Measurements from ENCODE around the gene ZBTB7C.

ZBTB7C gene

DNA sequence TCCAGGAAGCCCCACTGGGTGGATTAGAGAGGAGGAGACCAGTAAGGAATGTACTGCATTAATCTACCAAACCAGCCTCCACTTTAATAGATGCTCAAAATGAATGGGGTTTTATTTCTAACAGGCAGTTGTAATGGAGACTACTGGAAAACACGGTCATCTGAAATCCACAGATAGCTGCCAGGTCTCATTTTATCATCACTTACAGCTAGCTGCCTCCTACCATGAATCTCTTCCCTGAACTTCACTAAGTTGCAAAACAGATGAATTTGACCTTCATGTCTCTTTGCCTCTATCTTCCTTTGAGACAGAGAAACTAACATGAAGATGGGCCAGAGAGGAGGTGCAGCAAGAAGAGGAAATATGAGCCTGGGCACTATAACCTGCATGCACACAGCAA is 21.9 kb downstream of the ZBTB7C start:
- DNase-seq = no peak

DNA sequence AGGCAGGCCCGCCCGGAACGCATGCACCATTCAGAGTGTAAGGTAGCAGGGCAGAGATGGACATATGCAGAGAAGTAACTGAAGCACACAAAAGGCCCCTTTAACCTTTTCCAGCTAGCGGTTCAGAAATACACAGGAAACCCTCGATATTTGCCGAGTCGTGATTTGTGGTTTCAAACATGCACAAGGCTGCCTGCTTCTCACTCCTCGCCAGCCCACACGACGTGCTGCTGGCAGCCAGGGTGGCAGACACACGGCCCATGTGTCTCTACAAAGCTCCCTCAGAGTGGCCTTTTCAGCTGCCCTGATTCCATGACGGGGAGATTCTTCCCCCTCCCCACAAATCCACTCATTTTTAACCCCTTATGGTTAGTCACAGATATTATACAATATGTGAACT is 23.6 kb downstream of the ZBTB7C start:
- no peak for DNase-seq

DNA sequence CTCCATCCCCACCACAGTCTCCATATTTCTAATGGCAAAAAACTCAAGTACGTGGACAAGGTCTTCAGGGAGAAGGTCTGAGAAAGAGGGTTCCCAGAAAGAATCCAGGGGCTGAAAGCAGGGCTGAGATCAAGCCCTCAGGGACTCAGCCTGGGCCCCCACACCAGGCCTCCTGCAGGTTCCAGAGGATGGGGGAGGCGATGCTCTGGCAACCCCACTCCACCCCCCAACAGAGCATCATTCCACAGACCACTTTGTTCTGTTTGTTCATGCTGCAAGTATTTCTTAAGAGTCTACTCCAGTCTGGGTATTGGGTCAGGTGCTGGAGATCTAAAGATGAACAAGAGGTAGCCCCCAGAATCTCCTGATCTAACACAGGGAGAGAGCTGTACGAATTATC is 32.2 kb downstream of the ZBTB7C start:
- DNase-seq = no peak

DNA sequence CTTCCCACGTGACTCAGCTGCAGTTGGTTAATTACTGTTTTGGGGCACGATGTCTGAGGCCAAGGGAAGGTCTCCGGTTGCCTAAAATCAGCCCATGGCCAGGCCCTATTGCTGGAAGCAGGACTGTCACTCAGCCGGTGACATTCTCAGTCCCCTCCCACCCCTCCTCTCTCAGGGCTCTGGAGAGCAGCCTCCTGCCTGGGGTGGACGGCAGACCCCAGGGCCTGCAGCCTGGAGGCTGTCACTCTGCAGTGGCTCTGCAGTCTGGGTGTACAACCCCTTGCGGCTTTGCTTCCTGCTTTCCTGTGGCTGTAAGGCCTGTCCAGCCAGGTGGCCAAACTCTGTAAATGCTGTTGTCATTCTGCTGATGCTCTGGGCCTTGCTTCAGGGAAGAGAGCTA is 32.8 kb downstream of the ZBTB7C start:
- DNase-seq = no peak

DNA sequence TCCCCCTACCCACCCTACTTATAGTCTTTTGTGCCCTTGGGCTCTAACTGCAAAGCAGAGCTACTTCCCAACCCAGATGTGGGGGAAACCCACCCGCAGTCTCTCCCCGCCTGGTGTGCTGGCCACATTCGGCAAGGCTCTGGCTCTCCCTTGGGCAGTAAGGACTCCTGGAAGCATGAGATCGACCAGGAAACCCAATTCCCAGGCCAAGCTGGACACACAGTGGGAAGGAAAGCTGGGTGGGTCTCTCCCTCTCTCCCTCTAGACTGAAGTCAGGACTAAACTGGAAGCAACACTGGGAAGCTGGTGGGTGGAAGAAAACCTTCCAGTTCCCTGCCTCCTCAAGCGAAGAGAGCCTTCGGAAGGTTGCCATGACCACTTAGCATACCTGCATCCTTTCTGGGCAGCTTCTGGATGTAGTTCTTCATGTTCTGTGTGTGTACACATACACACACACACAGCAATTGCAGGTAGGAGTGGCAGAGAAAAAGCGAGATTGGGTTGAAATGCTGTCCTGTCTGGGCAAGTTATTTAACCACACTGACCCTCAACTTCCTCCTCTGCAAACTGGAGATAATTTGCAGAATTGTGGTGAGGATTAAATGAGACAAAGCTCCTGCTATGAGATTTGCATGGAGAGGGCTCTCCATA is 33.9 kb downstream of the ZBTB7C start:
- DNase-seq = no peak

DNA sequence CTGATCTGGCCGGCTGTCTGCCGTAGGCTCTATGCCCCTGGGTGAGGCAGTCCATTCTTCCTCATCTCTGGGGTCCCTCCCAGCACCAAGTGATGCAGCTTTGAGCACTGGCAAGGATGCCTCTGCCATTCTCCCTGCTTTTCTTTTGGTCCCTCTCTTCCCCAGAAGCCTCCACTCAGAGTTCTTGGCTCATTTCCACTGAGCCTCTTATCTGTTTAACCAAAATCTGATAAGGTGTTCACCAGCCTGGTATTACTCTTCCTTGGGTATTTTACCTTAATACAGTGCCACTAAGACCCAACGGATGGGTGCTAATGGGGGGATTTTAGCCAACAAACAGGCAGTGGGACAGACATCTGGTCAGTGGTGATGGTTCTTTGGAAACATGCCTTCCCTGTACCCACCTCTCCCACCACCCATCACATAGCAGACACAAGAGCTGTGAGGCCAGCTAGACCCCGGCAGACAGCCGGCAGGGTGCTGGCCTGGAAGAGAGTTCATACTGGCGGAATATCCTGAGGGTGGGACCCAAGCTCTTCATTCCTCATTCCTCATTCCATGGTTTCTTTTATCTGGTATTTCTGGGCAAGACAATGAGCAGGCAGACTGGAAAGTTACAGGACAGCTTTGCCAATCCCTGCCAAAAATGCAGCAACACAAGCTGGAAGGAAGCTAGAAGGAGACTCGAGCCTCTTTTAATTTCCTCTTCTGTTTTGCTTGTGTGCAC is 34.6 kb downstream of the ZBTB7C start:
- DNase-seq = no peak

DNA sequence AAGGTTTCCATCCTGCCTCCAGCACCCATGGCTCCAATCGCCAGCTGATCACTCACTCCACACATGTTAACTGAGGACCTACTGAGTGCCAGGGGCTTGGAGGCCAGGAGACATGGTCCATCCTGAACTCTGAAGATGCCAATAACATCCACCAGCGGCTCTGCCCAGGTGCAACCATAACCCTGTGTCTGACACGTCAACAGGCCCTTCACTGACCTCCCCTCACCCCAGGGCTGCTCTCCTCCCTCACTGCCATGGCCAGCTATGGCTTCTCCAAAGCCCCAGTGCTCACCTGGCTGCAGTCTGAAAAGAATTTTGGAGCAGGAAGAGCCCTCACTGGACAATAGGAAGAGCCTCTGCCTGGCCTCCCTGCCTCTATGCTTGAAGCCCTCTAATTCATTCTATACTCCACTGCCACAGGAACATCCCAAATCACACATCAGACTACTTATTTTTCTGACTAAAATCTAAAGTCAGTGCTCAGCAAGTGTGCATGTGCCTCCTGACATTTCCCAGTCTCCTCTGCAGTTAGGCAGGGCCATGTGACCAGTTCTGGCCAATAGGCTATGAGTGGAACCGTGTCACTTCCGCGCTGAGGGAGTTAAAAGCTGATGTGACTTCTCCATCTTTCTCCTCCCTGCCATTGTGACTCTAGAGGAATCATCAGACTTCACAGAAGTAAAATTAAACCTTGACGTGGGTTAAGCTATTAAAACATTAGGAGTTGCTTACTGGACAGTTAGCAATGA is 37.2 kb downstream of the ZBTB7C start:
- no peak for DNase-seq

DNA sequence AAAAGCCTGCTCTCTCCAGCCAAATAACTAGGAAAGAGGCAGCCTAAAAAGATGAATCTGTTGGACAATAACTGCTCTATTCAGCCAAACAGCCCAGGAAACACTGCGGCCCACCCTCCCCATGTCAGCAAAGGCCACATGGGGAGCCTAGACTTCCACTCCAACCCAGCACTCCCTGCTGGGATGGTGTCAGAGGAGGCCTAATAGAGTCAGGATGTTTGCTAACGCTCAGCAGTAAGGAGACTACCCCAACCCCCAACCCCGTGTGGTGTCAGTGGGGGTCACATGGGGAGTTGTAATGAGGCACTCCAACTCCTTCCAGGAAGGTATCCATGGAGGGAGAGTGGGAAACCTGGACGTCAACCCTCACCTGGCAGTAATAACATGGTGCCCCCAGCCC is 41.6 kb downstream of the ZBTB7C start:
- DNase-seq = no peak

DNA sequence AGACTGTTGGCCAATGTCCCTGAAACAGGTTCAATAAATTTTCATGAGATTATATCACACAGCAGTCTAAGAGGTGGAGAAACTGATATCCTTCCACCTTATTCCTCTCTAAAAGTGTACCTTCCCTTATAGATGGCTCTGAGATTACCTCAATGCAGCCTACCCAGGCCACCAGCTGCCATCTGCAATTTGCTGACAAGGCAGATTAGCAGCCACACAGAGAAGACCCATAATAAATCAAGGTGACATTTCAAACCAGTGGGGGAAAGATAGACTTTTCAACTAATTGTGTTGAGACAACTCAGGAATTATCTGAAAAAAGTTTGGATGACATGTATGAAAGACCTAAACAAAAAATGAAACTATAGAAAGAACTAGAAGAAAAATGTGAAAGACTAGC is 43.2 kb downstream of the ZBTB7C start:
- DNase-seq = no peak

DNA sequence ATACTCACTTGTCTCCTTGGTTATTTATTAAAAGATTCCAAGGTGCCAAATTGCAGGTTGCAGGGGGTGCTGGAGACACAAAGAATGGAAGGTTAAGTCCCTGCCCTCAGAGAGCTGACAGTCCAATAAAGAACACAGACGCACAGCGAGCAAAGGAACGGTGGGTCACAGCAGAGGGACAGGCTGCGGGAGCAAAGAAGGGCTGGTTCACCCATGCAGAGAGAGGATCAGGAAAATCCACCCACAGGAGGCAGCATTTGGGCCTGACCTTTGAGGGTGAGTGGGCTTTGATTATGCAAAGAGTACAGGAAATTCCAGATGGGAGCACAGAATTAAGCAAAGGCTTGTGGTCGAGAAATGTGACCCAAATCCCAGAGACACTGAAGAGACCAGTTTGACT is 45.0 kb downstream of the ZBTB7C start:
- no peak for DNase-seq

DNA sequence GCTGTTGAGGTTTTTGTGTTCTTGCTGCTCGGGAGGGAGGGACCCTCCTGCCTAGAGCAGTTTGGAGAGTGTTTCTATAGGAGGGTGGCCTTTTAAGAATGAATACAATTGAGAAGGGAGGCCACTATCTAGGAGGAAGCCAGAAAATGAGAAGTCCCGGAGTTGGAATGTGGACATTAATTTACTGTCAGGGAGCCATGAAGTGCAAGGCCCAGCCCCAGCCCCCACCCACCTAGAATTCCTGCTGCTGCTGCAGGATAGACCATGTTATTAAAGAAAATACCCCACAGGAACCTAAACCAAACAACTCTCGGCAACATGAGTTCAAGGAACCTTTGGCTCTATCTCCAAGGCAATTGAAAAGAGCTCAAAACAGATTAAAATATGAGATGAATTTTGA is 46.0 kb downstream of the ZBTB7C start:
- DNase-seq = no peak

DNA sequence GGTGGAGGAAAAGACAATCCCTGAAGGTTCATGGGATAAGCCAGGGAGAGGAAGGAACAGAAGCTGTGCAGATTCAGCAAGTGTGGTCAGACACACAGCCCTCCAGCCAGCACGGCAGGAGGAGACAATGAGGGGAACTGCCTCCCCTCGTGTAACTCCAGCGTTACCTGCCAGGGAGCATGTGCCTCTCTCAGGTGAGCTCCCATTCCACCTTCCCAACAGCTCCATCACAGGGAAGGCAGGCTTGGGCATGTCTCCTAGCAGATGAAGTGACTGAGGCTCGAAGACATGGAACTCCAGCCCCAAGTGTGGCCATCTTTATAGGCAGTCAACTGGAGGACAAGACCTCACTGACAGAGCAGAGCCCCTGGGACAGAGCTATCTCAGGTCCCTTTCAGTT is 47.4 kb downstream of the ZBTB7C start:
- DNase-seq = no peak

DNA sequence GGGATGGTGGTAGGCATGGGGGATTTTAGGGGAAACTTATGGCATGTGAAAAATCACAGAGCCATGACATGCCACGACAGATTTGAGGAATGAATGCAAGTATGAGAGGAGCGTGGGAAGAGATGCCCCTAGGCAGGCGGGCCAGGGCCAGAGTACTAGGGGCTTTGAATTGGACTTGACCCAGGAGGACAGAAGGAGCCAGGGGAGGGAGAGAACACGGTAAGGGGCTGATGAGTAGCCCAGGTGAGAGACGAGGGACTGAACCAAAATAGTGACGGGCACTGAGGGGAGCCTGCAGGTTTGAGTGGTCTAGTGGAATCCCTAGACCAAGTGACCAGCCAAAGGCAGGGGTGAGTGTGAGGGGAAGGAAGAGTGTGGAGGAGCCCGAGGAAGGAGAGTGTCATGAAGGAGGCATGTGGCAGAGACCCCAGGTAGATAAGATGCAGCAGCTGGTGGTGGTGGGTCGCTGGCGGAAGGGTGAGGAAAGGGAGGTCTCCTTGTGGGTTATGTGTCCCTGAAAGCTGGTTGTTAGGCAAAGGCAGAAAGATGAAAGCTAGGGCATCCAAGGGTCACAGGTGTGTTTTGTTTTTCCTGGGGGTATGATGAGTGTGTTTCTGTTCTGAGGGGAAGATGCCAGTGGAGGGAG is 48.7 kb downstream of the ZBTB7C start:
- DNase-seq = no peak

DNA sequence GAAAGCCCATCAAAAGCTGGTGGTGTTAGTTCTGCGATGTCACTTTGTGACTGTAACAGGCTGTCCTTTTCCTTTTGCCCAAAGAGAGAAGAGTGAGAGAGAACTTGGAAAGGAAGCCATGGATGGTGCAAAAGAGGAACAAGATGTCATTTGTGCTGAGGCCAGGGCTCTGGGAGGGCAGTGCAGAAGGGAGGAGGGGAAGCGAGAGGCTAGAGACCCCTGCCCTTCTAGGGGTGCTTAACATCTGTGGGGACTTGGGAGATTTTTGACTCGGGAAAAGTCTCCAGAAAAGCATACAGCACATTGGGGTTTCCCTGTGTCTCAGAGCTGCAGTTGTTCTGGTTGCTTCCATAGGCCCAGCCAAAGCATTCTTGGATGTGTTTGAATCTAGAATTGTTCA is 49.6 kb downstream of the ZBTB7C start:
- DNase-seq = no peak

DNA sequence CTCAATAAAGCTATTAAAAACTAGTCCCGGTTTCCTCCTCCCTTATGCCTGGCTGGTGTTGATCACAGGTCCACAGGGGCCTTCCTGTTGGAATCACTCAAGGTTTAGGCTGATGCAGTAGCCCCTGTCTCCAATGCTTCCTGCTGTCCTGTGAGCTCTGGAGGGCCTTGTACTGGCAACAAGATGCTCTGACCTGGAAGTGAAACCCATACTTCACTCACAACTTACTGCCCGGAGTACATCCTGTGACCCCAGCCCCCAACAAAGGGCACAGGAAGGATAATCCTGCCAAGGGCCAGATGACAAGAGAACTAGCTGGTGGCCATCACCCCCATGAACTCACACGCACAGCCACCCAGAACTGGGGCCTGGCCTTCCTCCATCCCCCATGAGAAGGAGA is 50.3 kb downstream of the ZBTB7C start:
- no peak for DNase-seq

DNA sequence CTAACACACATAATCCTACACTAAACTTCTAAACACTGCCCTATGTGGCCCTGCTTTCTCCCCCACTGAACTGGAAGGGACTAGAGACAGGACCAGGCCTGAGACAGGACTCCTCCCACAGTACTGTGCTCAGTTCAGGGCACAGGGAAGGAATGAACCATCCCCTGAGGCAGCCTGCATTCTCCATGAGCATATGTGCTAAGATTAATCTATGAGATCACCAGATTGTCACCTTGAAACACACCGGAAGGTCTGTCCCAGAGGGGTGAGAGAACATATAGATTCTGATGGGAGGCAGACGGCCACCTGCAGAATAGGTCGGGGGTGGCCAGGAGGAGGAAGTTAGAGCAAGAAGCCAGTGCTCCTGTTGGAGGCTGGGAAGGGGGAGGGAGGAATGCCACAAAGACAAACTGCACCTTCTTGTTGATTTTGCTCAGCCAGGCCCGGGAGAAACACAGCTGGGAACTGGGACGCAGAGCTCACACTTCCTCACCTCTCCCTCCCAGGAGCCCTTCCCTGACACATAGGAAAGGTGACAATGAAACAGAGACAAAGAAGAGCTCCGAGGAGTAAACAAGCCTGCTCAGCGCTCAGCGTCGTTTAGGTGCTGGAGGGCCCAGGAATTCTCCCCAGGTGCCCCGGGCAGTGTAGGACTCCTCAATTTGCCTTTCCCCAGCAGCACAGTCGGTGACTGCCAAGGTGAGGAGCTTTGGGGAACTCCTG is 52.1 kb downstream of the ZBTB7C start:
- no peak for DNase-seq

DNA sequence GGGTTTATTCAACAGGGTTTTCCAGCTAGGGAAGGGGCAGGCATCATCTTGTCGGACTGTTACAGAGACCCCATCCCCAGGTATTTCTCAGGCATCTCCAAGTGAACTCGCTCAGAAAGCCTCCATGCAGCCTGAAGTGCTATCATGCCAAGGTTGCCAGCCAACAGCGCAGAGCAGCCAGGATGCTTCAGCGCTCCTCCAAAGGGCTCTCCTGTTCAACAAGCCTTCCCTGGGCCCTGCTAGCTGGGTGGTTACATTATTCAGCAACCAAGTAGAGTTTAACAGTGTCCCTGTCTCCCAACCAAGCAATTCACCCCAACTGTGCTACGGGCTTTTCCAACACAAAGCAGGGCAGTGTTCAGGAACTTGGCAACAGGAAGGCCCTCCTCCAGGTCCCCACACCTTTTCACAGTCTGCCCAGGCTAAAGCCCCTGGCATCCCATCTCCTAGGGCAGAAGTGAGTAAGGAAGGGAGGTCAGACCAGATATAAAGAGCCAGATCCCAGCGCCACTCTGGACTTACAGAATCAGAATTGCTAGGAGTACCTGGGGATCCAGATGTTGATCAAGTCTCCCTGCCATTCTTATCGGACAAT is 52.9 kb downstream of the ZBTB7C start:
- DNase-seq = no peak

DNA sequence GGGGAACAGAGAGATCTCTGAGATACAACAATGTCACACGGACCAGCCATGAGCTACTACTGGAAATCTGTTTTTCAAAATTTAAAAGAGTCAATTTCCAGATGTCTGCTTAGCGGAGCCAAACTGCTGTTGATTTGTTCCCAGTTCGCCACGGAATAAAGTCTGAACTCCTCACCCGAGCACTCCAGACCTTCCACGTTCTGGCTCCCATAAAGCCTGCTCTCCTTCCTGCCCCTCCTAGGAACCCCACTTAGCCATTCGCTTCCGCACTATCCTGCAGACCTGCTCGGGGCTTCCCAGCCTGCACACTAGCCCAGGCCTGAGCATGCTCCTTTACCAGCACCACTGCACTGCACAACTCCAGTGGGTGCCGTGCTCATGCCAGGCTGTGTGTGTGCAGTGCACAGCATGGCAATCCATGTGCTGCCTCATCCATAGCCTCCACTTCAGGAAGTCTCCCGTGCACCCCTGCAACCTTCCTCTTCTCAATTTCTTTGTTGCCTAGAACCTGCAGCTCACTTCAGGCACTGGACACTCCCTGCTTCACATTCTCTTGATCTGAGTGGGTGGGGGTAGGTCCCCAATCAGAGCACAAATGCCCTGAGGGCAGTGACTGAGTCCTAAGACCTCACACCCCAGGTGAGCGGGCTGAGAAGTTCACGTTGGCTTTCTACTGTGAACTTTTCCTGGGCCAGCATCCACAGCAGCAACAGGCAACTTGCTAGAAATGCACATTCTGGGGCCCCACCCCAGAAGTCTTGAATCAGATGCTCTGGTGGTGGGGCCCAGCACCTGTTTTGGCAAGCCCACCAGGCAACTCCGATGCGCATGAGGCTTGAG is 53.7 kb downstream of the ZBTB7C start:
- no peak for DNase-seq

DNA sequence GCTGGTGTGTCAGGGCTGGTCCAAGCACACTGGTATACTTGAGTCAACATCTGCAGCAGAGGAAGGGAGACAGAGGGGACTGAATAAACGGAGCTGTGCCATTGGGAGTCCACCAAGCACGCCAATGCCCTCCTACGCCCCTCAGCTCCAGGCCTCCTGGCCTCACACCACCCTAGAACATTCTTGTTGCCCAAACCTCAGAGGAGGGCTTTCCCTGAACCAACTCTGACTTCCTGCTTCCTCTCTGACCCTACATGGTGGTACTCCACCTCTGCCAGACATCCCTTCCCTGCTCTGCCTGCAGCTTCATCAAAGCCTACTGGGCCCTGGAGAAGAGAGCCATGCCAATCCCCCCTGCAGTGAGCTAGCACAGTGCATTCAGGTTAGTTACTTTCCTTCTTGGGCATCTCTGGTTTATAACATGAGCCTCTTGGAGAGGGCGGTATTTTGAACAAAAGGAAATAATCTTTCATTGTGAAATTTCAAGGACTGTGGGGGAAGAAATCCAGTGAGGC is 54.4 kb downstream of the ZBTB7C start:
- DNase-seq = no peak

DNA sequence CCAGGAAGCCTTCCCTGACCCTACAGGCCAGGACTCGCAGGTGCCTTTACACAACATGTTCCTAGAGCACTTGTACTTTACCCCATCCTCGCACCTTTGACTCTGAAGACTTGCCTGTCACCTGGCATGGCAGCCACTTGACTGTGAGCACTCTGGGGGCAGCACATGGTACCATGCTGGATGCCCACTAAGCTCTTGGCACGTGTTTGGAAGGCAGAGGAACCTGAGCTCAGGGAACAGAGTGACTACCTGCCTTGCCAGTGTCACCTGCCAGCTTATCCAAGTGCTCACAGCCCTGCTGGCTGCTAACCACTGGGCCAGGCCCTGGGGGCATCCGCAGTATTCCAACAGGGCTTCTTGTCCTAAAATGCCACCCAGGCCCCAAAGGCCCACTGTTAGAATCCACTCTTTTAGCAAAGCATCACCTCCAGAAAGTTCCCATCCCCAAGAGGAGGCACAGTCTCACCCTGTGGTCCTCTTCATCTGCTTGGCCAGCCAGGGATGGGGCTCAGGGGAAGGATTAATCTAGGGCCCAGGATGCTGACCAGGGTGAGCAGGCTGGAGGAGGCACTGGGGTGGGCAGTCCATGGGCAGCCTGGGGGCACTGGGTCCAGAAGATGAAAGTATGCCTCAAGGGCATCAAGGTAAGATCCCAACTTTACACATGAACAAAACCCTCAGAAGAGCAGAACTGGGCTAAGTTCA is 57.0 kb downstream of the ZBTB7C start:
- no peak for DNase-seq

Measured in NCI-H1694 treated with DMSO at 0.1 percent for 48 hours (cell line).